ENCODE data around the gene NOX3.
"Not testable (repeated sequence)": the region's sequence is repeated elsewhere in the genome, so short reads cannot be mapped to it uniquely, and the experiment has no call there.

Gene NOX3

GRCh38 chr6:155362968-155363632 is 92.5 kb downstream of the NOX3 start:
- DNase-seq = not testable (repeated sequence)

GRCh38 chr6:155354167-155354566 is 101.5 kb downstream of the NOX3 start:
- DNase-seq = no peak

- DNase-seq = no peak
Measured at GRCh38 chr6:155352811-155353210, 102.8 kb downstream of the NOX3 start.

- no peak for DNase-seq
Measured at GRCh38 chr6:155352130-155352420, 103.6 kb downstream of the NOX3 start.

GRCh38 chr6:155351273-155352129 is 104.1 kb downstream of the NOX3 start:
- no peak for DNase-seq

GRCh38 chr6:155349956-155350355 is 105.7 kb downstream of the NOX3 start:
- DNase-seq = no peak

GRCh38 chr6:155349129-155349528 is 106.5 kb downstream of the NOX3 start:
- DNase-seq = no peak

GRCh38 chr6:155347800-155348199 is 107.8 kb downstream of the NOX3 start:
- DNase-seq = no peak

GRCh38 chr6:155346957-155347356 is 108.7 kb downstream of the NOX3 start:
- no peak for DNase-seq
